ENCODE measurements around the gene ETV5. TPM values are rescaled to one million over a fixed set of nuclear protein-coding genes. Genes with fewer than 3 reads are reported as not detected.

Gene ETV5
- polyA plus RNA-seq, 1 of the 3 experiments (the other 2 are of a cell fraction), result 20.9 TPM

DNA sequence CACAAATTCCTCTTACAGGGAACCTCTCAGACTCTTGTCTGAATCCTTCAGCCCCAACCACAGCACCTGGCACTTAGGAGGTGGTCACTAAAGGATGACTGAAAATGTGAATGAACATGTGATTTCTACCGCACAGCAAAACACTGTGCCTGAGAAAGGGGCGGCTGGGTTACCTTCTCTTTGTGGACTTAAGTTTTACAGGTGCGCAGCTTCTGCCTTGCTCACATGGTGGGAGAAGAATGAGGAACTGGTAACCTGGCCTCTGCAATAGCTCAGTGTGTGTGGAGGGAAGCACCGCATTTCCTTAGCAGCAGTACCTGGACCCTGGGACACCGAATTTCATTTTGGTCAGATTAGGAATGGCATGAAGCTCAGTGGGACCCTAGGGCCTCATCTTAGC lies 9.8 kb upstream of the ETV5 start:
- Histone ChIP-seq H3K4me2 (no peak overlapping the region), H3F3A (replicated peaks; ENCODE audit: insufficient read depth) (no peaks in the 10 kb centered on the region), H4K20me1 (ENCODE audit: insufficient read depth) (no peaks in the 10 kb centered on the region), H3K9me2 (no peaks in the 10 kb centered on the region), H3K9ac (no peak overlapping the region), H3K4me1 (ENCODE audit: control insufficient read depth in 1 of 2, insufficient read depth in 2 of 2, low read depth in 1 of 2, low read length in 1 of 2) (no peaks in the 10 kb centered on the region; a peak in 1 of 4 replicates), H3K27me3 (ENCODE audit: insufficient read depth) (no peaks in the 10 kb centered on the region; the same call in 1 of the 2 replicates), H3K36me3 (replicated peaks in 1 of 2; ENCODE audit: control insufficient read depth in 1 of 2, insufficient read depth in 2 of 2, low read length in 1 of 2) (no peaks in the 10 kb centered on the region), H3K27ac (ENCODE audit: low read depth in 2 of 2, low read length in 1 of 2) (no peak overlapping the region), H3K4me3 (ENCODE audit: low read depth in 2 of 2, low read length in 1 of 2) (no peak overlapping the region), H3K79me2 (ENCODE audit: insufficient read depth) (no peaks in the 10 kb centered on the region), H2AFZ (ENCODE audit: low read depth) (no peak overlapping the region), H3K9me3 (no peaks in the 10 kb centered on the region)
- 79% methylated on average over 5 of the region's 5 CpGs for WGBS (ENCODE audit: low lambda C conversion rate)
- ChIA-PET POLR2A (no interaction called here), CTCF (no interaction called here)
- no peak for DNase-seq
- TF ChIP-seq FOXJ3 (CRISPR knock-in tag; IDR thresholded peaks at IDR 0.05) (no peak), NRF1 (IDR thresholded peaks at IDR 0.05; ENCODE audit: low read depth, low read length) (no peak), RAD21 (IDR thresholded peaks at IDR 0.05; ENCODE audit: low read length) (no peak), POLR2AphosphoS5 (IDR thresholded peaks at IDR 0.05; ENCODE audit: low read depth, low read length) (no peak), RXRA (IDR thresholded peaks at IDR 0.05; ENCODE audit: borderline replicate concordance, low read depth) (no peak), EP300 (IDR thresholded peaks at IDR 0.05; ENCODE audit: borderline replicate concordance in 1 of 2, low read depth in 1 of 2, low read length in 1 of 2) (no peak), FOXM1 (IDR thresholded peaks at IDR 0.05; ENCODE audit: low read depth) (no peak), YY1 (IDR thresholded peaks at IDR 0.05; ENCODE audit: low read depth) (no peak), TCF12 (IDR thresholded peaks at IDR 0.05) (no peak), ELF1 (IDR thresholded peaks at IDR 0.05) (no peak), FOSL2 (IDR thresholded peaks at IDR 0.05; ENCODE audit: borderline replicate concordance, low read depth) (no peak), SMC3 (IDR thresholded peaks at IDR 0.05; ENCODE audit: low read depth, low read length) (no peak), MXI1 (IDR thresholded peaks at IDR 0.05; ENCODE audit: low read depth, low read length) (no peak), TEAD4 (IDR thresholded peaks at IDR 0.05; ENCODE audit: borderline replicate concordance, insufficient read depth) (no peak)
- TF ChIP-seq, protein P1, sequence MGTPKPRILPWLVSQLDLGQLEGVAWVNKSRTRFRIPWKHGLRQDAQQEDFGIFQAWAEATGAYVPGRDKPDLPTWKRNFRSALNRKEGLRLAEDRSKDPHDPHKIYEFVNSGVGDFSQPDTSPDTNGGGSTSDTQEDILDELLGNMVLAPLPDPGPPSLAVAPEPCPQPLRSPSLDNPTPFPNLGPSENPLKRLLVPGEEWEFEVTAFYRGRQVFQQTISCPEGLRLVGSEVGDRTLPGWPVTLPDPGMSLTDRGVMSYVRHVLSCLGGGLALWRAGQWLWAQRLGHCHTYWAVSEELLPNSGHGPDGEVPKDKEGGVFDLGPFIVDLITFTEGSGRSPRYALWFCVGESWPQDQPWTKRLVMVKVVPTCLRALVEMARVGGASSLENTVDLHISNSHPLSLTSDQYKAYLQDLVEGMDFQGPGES (IDR thresholded peaks at IDR 0.05; ENCODE audit: low read depth, low read length), result no peak
- TF ChIP-seq, protein P2, sequence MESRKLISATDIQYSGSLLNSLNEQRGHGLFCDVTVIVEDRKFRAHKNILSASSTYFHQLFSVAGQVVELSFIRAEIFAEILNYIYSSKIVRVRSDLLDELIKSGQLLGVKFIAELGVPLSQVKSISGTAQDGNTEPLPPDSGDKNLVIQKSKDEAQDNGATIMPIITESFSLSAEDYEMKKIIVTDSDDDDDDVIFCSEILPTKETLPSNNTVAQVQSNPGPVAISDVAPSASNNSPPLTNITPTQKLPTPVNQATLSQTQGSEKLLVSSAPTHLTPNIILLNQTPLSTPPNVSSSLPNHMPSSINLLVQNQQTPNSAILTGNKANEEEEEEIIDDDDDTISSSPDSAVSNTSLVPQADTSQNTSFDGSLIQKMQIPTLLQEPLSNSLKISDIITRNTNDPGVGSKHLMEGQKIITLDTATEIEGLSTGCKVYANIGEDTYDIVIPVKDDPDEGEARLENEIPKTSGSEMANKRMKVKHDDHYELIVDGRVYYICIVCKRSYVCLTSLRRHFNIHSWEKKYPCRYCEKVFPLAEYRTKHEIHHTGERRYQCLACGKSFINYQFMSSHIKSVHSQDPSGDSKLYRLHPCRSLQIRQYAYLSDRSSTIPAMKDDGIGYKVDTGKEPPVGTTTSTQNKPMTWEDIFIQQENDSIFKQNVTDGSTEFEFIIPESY (IDR thresholded peaks at IDR 0.05; ENCODE audit: borderline replicate concordance, low read depth), result no peak
- TF ChIP-seq, protein P3, sequence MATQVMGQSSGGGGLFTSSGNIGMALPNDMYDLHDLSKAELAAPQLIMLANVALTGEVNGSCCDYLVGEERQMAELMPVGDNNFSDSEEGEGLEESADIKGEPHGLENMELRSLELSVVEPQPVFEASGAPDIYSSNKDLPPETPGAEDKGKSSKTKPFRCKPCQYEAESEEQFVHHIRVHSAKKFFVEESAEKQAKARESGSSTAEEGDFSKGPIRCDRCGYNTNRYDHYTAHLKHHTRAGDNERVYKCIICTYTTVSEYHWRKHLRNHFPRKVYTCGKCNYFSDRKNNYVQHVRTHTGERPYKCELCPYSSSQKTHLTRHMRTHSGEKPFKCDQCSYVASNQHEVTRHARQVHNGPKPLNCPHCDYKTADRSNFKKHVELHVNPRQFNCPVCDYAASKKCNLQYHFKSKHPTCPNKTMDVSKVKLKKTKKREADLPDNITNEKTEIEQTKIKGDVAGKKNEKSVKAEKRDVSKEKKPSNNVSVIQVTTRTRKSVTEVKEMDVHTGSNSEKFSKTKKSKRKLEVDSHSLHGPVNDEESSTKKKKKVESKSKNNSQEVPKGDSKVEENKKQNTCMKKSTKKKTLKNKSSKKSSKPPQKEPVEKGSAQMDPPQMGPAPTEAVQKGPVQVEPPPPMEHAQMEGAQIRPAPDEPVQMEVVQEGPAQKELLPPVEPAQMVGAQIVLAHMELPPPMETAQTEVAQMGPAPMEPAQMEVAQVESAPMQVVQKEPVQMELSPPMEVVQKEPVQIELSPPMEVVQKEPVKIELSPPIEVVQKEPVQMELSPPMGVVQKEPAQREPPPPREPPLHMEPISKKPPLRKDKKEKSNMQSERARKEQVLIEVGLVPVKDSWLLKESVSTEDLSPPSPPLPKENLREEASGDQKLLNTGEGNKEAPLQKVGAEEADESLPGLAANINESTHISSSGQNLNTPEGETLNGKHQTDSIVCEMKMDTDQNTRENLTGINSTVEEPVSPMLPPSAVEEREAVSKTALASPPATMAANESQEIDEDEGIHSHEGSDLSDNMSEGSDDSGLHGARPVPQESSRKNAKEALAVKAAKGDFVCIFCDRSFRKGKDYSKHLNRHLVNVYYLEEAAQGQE (IDR thresholded peaks at IDR 0.05; ENCODE audit: low read depth, low read length), result no peak
